Measurements from ENCODE around the gene BLMH.
A peak's percentile ranks its signal among the peaks of the same experiment; 100 is the strongest.
"Not testable (repeated sequence)": the region's sequence is repeated elsewhere in the genome, so short reads cannot be mapped to it uniquely, and the experiment has no call there.

BLMH gene

GRCh38 chr17:30244853-30245385 is 46.8 kb downstream of the BLMH start:
- no peak for DNase-seq

- no peak for DNase-seq
Measured at GRCh38 chr17:30243568-30243967, 48.2 kb downstream of the BLMH start.

GRCh38 chr17:30243002-30243401 is 48.7 kb downstream of the BLMH start:
- no peak for DNase-seq

GRCh38 chr17:30241051-30241450 is 50.7 kb downstream of the BLMH start:
- no peak for DNase-seq

- DNase-seq: no peak
Measured at GRCh38 chr17:30240177-30240576, 51.6 kb downstream of the BLMH start.

GRCh38 chr17:30239089-30239462 is 52.7 kb downstream of the BLMH start:
- DNase-seq: no peak

- DNase-seq: no peak
Measured at GRCh38 chr17:30238387-30239088, 53.2 kb downstream of the BLMH start.

- DNase-seq: no peak
Measured at GRCh38 chr17:30238003-30238344, 53.8 kb downstream of the BLMH start.

GRCh38 chr17:30237296-30238002 is 54.3 kb downstream of the BLMH start:
- DNase-seq: no peak

GRCh38 chr17:30236766-30237165 is 55.0 kb downstream of the BLMH start:
- peak in 1 of 2 donors; percentile 41 for DNase-seq

- DNase-seq: no peak
Measured at GRCh38 chr17:30236297-30236624, 55.5 kb downstream of the BLMH start.

- no peak for DNase-seq
Measured at GRCh38 chr17:30235386-30236296, 56.1 kb downstream of the BLMH start, which contains the start of gene SLC6A4. Gene SLC6A4, minus strand, starts transcription at chr17:30235697. Its CDS starts 13,739 bp downstream, at chr17:30221958.

- no peak for DNase-seq
Measured at GRCh38 chr17:30234964-30235363, 56.8 kb downstream of the BLMH start.

- no peak for DNase-seq
Measured at GRCh38 chr17:30234296-30234695, 57.4 kb downstream of the BLMH start.

GRCh38 chr17:30232824-30233427 is 58.8 kb downstream of the BLMH start:
- no peak for DNase-seq

GRCh38 chr17:30232015-30232823 is 59.5 kb downstream of the BLMH start:
- no peak for DNase-seq

GRCh38 chr17:30230596-30231125 is 61.1 kb downstream of the BLMH start:
- DNase-seq: no peak

GRCh38 chr17:30230009-30230408 is 61.7 kb downstream of the BLMH start:
- DNase-seq: not testable (repeated sequence)

GRCh38 chr17:30229012-30229411 is 62.7 kb downstream of the BLMH start:
- no peak for DNase-seq

- no peak for DNase-seq
Measured at GRCh38 chr17:30228011-30228410, 63.7 kb downstream of the BLMH start.

GRCh38 chr17:30226878-30227277 is 64.9 kb downstream of the BLMH start:
- DNase-seq: no peak
